Activated CD4-positive, alpha-beta T cell treated with anti-CD3 and anti-CD28 coated beads, Interleukin-2, amount 50 U/mL, for 4 hours (primary cell): ENCODE results near the gene PSPC1.

Experiments used
- DNase-seq, 2 experiments: peaks; one replicate each; pipeline ENCODE4 v3.0.0-alpha.2; 2020

The PSPC1 gene

GRCh38 chr13:19672990-19673389 lies 109.8 kb downstream of the PSPC1 start:
- no peak for DNase-seq

- no peak for DNase-seq
These were observed 112.6 kb downstream of the PSPC1 start for GRCh38 chr13:19670147-19670546.

GRCh38 chr13:19668778-19669177 lies 114.0 kb downstream of the PSPC1 start:
- no peak for DNase-seq

GRCh38 chr13:19665427-19665859 lies 117.3 kb downstream of the PSPC1 start:
- DNase-seq: no peak

GRCh38 chr13:19664481-19665230 lies 118.1 kb downstream of the PSPC1 start:
- no peak for DNase-seq

- DNase-seq: no peak
These were observed 119.2 kb downstream of the PSPC1 start for GRCh38 chr13:19663416-19663979.

- DNase-seq: no peak
These were observed 121.2 kb downstream of the PSPC1 start for GRCh38 chr13:19661561-19661960.

- DNase-seq: no peak
These were observed 121.6 kb downstream of the PSPC1 start for GRCh38 chr13:19661126-19661525.

GRCh38 chr13:19658831-19659230 lies 123.9 kb downstream of the PSPC1 start:
- no peak for DNase-seq

GRCh38 chr13:19657872-19658591 lies 124.7 kb downstream of the PSPC1 start:
- no peak for DNase-seq
